ENCODE data around the gene FHL3. TPM values are rescaled to one million over a fixed set of nuclear protein-coding genes. Genes with fewer than 3 reads are reported as not detected.

The FHL3 gene
- total and polyA plus RNA-seq, 9 of the 15 experiments (the other 6 are each of a cell fraction or from before 2014, with no cell fraction given): 6.1 to 144 (median 34.1) TPM

- peak; percentile 100 for TF ChIP-seq MGA (IDR thresholded peaks at IDR 0.05)
- peak; percentile 78; the same call in 1 of the 2 replicates for TF ChIP-seq ZNF253 (CRISPR knock-in tag; conservative IDR thresholded peaks at IDR 0.05)
- TF ChIP-seq ZC3H8 (IDR thresholded peaks at IDR 0.05): no peak
- TF ChIP-seq ZNF551 (CRISPR knock-in tag; IDR thresholded peaks at IDR 0.05): no peak
- TF ChIP-seq ID3 (CRISPR knock-in tag; IDR thresholded peaks at IDR 0.05): peak; percentile 65; the same call in 1 of the 2 replicates
- TF ChIP-seq ID3 (tag; IDR thresholded peaks at IDR 0.05): peak; percentile 97
- no peak; the same call in 1 of the 2 replicates for TF ChIP-seq TRIM28 (IDR thresholded peaks at IDR 0.05)
- peak; percentile 95 for TF ChIP-seq ZNF41 (CRISPR knock-in tag; conservative IDR thresholded peaks at IDR 0.05)
- peak; percentile 95; the same call in 1 of the 2 replicates for TF ChIP-seq ZNF282 (CRISPR knock-in tag; IDR thresholded peaks at IDR 0.05)
- peak; percentile 75 for TF ChIP-seq ETV1 (tag; conservative IDR thresholded peaks at IDR 0.05; ENCODE audit: low read depth)
- no peak for TF ChIP-seq U2AF1 (optimal IDR thresholded peaks at IDR 0.05; ENCODE audit: low read depth, low read length)
- TF ChIP-seq POLR2AphosphoS5 (IDR thresholded peaks at IDR 0.05; ENCODE audit: control insufficient read depth, insufficient read depth, low read depth, low read length): peak; percentile 91
- TF ChIP-seq TEAD2 (tag; IDR thresholded peaks at IDR 0.05): peak; percentile 82
- peak; percentile 86; the same call in 1 of the 2 replicates for TF ChIP-seq GABPB2 (CRISPR knock-in tag; conservative IDR thresholded peaks at IDR 0.05)
- peak; percentile 98 for TF ChIP-seq CREB3L1 (IDR thresholded peaks at IDR 0.05; ENCODE audit: borderline replicate concordance, low read depth)
These were observed 7.3 kb upstream of the FHL3 start, which contains the start of gene UTP11 (continued) for GRCh38 chr1:38012363-38013226.
